Hematopoietic multipotent progenitor cell treated with erythropoietin and hydrocortisone succinate and interleukin-3 and kit ligand, for 15 days (in vitro differentiated cells): ENCODE measurements around the gene TCERG1L.

ENCODE experiments used
- DNase-seq: peaks from one replicate; pipeline ENCODE4 v3.0.0-alpha.2; 2015; ENCODE audit warnings: low spot score

TCERG1L gene

GRCh38 chr10:131315344-131315743 lies 3.8 kb upstream of the TCERG1L start:
- DNase-seq = no peak

GRCh38 chr10:131314799-131315198 lies 3.3 kb upstream of the TCERG1L start:
- no peak for DNase-seq

GRCh38 chr10:131314148-131314547 lies 2.6 kb upstream of the TCERG1L start:
- no peak for DNase-seq

GRCh38 chr10:131313377-131313776 lies 1.9 kb upstream of the TCERG1L start:
- DNase-seq = no peak

GRCh38 chr10:131312478-131312836 lies 936 bp upstream of the TCERG1L start:
- no peak for DNase-seq

- DNase-seq = no peak
Measured at GRCh38 chr10:131311402-131311660, 190 bp downstream of the TCERG1L start.

GRCh38 chr10:131310551-131311401 lies 745 bp downstream of the TCERG1L start:
- no peak for DNase-seq

GRCh38 chr10:131310142-131310541 lies 1.4 kb downstream of the TCERG1L start:
- DNase-seq = no peak

- DNase-seq = no peak
Measured at GRCh38 chr10:131300508-131300907, 11.0 kb downstream of the TCERG1L start.

- DNase-seq = no peak
Measured at GRCh38 chr10:131290781-131291180, 20.7 kb downstream of the TCERG1L start.

GRCh38 chr10:131288648-131289047 lies 22.9 kb downstream of the TCERG1L start:
- no peak for DNase-seq

- no peak for DNase-seq
Measured at GRCh38 chr10:131282961-131283360, 28.6 kb downstream of the TCERG1L start.

GRCh38 chr10:131280101-131280500 lies 31.4 kb downstream of the TCERG1L start:
- no peak for DNase-seq

- no peak for DNase-seq
Measured at GRCh38 chr10:131279516-131279915, 32.0 kb downstream of the TCERG1L start.

GRCh38 chr10:131277969-131278368 lies 33.6 kb downstream of the TCERG1L start:
- no peak for DNase-seq

- DNase-seq = no peak
Measured at GRCh38 chr10:131277278-131277677, 34.2 kb downstream of the TCERG1L start.

GRCh38 chr10:131275691-131276090 lies 35.8 kb downstream of the TCERG1L start:
- DNase-seq = no peak

- no peak for DNase-seq
Measured at GRCh38 chr10:131274883-131275282, 36.6 kb downstream of the TCERG1L start.

- DNase-seq = no peak
Measured at GRCh38 chr10:131274133-131274880, 37.2 kb downstream of the TCERG1L start.

- no peak for DNase-seq
Measured at GRCh38 chr10:131273476-131273875, 38.0 kb downstream of the TCERG1L start.

- no peak for DNase-seq
Measured at GRCh38 chr10:131272897-131273451, 38.5 kb downstream of the TCERG1L start.

GRCh38 chr10:131271966-131272365 lies 39.6 kb downstream of the TCERG1L start:
- DNase-seq = no peak

GRCh38 chr10:131271195-131271880 lies 40.2 kb downstream of the TCERG1L start:
- no peak for DNase-seq
